Effector memory CD4-positive, alpha-beta T cell (primary cell): ENCODE results near the gene HMCN2.

Experiments
- DNase-seq, 3 donors: peaks; one replicate each; pipeline ENCODE4 v3.0.0-alpha.2; 2020
- H3K27ac ChIP-seq: 2 replicates; pipeline ENCODE4 v1.7.0; 2013; ENCODE audit warnings: mild to moderate bottlenecking, low read length, moderate library complexity; ENCODE audit not compliant: insufficient read depth, poor library complexity, severe bottlenecking
- H3K27me3 ChIP-seq: replicated peaks from 2 replicates; pipeline ENCODE4 v1.7.0; 2013; ENCODE audit warnings: mild to moderate bottlenecking, low read length; ENCODE audit not compliant: insufficient read depth, control insufficient read depth, poor library complexity, severe bottlenecking
- H3K36me3 ChIP-seq: 2 replicates; pipeline ENCODE4 v1.7.0; 2013; ENCODE audit warnings: mild to moderate bottlenecking, low read length, moderate library complexity; ENCODE audit not compliant: control insufficient read depth, insufficient read depth
- H3K4me1 ChIP-seq: 2 replicates; pipeline ENCODE4 v1.7.0; 2013; ENCODE audit warnings: low read length, mild to moderate bottlenecking; ENCODE audit not compliant: control insufficient read depth, insufficient read depth, poor library complexity, severe bottlenecking
- H3K4me3 ChIP-seq: 2 replicates; pipeline ENCODE4 v1.7.0; 2013; ENCODE audit warnings: low read length, low read depth, mild to moderate bottlenecking; ENCODE audit not compliant: insufficient read depth, poor library complexity, severe bottlenecking
- H3K9me3 ChIP-seq: 2 replicates; pipeline ENCODE4 v1.7.0; 2013; ENCODE audit warnings: mild to moderate bottlenecking, low read length, moderate library complexity; ENCODE audit not compliant: control insufficient read depth

Gene HMCN2

GRCh38 chr9:130414910-130415746 lies 149.6 kb downstream of the HMCN2 start:
- no peak for DNase-seq

DNA sequence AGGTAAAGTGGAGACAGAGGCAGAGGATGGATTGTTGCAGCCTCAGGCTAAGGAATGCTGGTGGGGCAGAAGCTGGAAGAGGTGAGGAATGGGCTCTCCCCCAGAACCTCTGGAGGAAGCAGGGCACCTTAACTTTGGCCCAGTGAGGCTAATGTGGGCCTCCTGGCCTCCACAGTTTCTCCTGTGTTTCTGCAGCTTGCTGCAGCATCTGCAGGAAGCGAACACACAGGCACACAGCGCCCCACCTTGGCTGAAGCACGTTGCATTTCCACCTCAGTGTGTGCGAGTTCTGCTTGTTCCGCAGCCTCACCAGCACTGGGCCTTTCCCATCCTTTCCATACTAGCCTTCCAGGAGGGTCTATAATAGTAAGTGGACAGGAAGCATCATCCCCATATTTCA lies 152.0 kb downstream of the HMCN2 start:
- H3K36me3 ChIP-seq = no peaks in the 10 kb centered on the region
- no peaks in the 10 kb centered on the region for H3K9me3 ChIP-seq
- H3K4me1 ChIP-seq = no peaks in the 10 kb centered on the region
- H3K27me3 ChIP-seq = no peaks in the 10 kb centered on the region
- no peak overlapping the region for H3K27ac ChIP-seq
- no peak for DNase-seq
- H3K4me3 ChIP-seq = no peak overlapping the region

More at GRCh38 chr9:130414910-130415746, 149.6 kb downstream of the HMCN2 start:
- Histone ChIP-seq H3K27me3 (no peaks in the 10 kb centered on the region), H3K36me3 (no peaks in the 10 kb centered on the region), H3K9me3 (no peaks in the 10 kb centered on the region), H3K4me3 (no peak overlapping the region), H3K4me1 (no peaks in the 10 kb centered on the region), H3K27ac (no peak overlapping the region)

- H3K27me3 ChIP-seq = no peaks in the 10 kb centered on the region
- H3K4me1 ChIP-seq = no peaks in the 10 kb centered on the region
- H3K27ac ChIP-seq = no peak overlapping the region
- no peaks in the 10 kb centered on the region for H3K9me3 ChIP-seq
- no peak for DNase-seq
- H3K4me3 ChIP-seq = no peak overlapping the region
- no peaks in the 10 kb centered on the region for H3K36me3 ChIP-seq
These were observed 153.2 kb downstream of the HMCN2 start for GRCh38 chr9:130418776-130419175.

GRCh38 chr9:130419521-130420035 lies 154.0 kb downstream of the HMCN2 start:
- Histone ChIP-seq H3K4me1 (no peaks in the 10 kb centered on the region), H3K4me3 (no peak overlapping the region), H3K9me3 (no peaks in the 10 kb centered on the region), H3K36me3 (no peaks in the 10 kb centered on the region), H3K27ac (no peak overlapping the region), H3K27me3 (no peaks in the 10 kb centered on the region)
- no peak for DNase-seq

DNA sequence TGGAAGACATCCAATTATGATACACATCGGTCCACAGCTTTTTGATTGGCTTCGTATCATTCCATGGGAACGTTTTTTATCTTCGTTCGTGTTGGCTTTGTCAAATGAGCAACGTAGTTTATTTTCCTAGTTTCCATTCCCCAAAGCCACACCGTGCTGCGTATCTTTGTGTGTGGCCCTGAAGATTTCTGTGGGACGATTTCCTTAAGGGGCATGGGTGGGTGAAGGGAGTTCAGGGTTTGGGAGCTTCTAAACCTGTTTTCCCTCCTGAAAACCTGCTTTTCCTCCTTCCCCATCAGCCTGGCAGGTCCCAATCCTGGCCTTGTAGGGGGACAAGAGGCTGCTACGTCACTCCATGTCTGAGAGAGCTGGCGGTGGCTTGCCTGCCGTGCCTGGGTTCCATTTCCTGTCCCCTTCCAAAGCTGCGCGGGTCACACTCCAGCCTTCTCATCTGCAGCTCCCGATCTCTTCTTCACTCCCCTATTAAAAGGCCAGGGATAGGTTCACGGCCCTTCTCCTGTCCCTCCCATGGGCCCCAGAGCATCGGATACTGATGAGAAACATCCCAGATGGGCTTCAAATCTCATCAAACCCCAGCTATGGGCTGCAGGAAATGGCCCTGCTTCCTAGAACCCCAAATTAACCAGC lies 155.7 kb downstream of the HMCN2 start:
- Histone ChIP-seq H3K4me1 (no peaks in the 10 kb centered on the region), H3K4me3 (no peak overlapping the region), H3K36me3 (no peaks in the 10 kb centered on the region), H3K9me3 (no peaks in the 10 kb centered on the region), H3K27me3 (no peaks in the 10 kb centered on the region), H3K27ac (no peak overlapping the region)
- DNase-seq = no peak

DNA sequence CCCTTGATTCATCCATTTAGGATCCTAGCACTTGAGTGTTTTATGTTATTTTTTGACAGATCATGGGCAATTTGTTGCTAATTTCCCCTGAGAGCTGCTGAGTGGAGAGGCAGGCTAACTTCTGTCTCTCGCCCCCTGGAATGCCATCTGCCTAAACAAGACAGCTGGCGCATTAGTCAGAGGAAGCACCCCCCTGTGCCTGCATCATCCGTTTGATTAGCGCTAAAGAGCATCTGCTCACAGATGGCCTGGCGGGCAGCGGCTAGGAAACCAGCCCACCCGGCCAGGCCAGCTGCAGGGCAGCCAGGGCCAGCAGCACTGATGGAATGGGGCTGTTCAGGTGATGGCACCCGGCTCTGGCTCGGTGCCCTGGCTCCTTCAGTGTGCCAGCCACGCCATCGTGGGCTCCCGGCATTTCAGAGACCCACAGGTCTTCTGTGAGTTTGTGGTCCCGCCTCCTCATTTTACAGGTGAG lies 156.3 kb downstream of the HMCN2 start:
- Histone ChIP-seq H3K9me3 (no peaks in the 10 kb centered on the region), H3K36me3 (no peaks in the 10 kb centered on the region), H3K27me3 (no peaks in the 10 kb centered on the region), H3K4me3 (no peak overlapping the region), H3K4me1 (no peaks in the 10 kb centered on the region), H3K27ac (no peak overlapping the region)
- DNase-seq = no peak

- Histone ChIP-seq H3K27ac (no peak overlapping the region), H3K4me1 (no peaks in the 10 kb centered on the region), H3K36me3 (no peaks in the 10 kb centered on the region), H3K4me3 (no peak overlapping the region), H3K27me3 (no peaks in the 10 kb centered on the region), H3K9me3 (no peaks in the 10 kb centered on the region)
- DNase-seq = no peak
These were observed 157.0 kb downstream of the HMCN2 start for GRCh38 chr9:130422546-130422945.

- Histone ChIP-seq H3K36me3 (no peaks in the 10 kb centered on the region), H3K27ac (no peak overlapping the region), H3K9me3 (no peaks in the 10 kb centered on the region), H3K4me1 (no peaks in the 10 kb centered on the region), H3K4me3 (no peak overlapping the region), H3K27me3 (no peaks in the 10 kb centered on the region)
- no peak for DNase-seq
These were observed 157.7 kb downstream of the HMCN2 start for GRCh38 chr9:130423272-130423671.

DNA sequence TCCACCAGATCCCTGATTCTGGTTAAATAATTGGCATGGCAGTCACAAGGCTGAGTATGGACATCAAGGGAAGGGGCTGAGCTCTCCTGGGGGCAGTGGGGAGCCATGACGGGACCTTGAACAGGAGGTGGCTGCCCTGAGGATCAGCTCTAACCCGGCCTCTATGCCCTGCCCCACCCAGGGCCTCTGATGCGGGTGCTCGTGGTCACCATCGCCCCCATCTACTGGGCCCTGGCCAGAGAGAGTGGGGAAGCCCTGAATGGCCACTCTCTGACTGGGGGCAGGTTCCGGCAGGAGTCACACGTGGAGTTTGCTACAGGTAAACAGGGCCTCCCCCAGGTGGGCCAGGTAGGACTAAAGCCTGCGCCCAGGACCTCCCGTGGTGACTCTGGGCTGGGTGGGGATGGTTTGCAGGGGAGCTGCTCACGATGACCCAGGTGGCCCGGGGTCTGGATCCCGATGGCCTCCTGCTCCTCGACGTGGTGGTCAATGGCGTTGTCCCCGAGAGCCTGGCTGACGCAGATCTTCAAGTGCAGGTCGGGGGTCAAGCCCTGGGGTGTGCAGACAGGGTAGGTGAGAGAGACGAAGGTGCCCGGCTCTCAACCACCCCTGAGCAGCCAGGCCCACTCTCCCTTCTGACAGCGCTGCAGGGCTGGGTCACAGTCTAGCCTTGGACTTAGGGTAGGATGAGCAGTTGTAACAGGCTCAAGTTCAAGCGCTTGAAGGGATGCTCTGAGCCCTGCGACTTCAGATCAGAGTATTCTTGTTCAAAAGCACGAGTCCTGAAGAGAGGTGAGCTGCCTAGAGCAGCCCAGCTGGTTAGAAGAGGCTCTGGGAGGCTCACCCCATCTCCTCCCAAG lies 159.3 kb downstream of the HMCN2 start:
- no peak overlapping the region for H3K4me3 ChIP-seq
- no peak for DNase-seq
- H3K9me3 ChIP-seq = no peaks in the 10 kb centered on the region
- no peaks in the 10 kb centered on the region for H3K4me1 ChIP-seq
- H3K27ac ChIP-seq = no peak overlapping the region
- H3K36me3 ChIP-seq = no peaks in the 10 kb centered on the region
- H3K27me3 ChIP-seq = no peaks in the 10 kb centered on the region
